Caco-2 (cell line): ENCODE measurements around the gene CAPN12. TPM values are rescaled to one million over a fixed set of nuclear protein-coding genes. Genes with fewer than 3 reads are reported as not detected.
A peak's percentile ranks its signal among the peaks of the same experiment; 100 is the strongest.
"Not testable (repeated sequence)": the region's sequence is repeated elsewhere in the genome, so short reads cannot be mapped to it uniquely, and the experiment has no call there.

Experiments used
- BruUV-seq: library from RNA; stranded (reverse); fragments of 400-500 nt; replicated peaks from 2 replicates; lab custom pipeline; 2021; lab: Mats Ljungman, UMichigan
- CTCF ChIA-PET: fragments of 300-600 bp; sonication (Branson Sonifier 250); formaldehyde crosslinking; loops from one replicate; lab custom pipeline; 2022; ENCODE audit warnings: antibody characterized with exemption; lab: Charles Lee
- POLR2A ChIA-PET: fragments of 300-600 bp; sonication (Branson Sonifier 250); formaldehyde crosslinking; loops from one replicate; lab custom pipeline; 2022; ENCODE audit warnings: antibody characterized with exemption; lab: Charles Lee
- DNase-seq, 2 experiments: peaks; one replicate each; pipeline versions ENCODE4 v3.0.0 to v3.0.0-alpha.2; 2020 to 2022
- H3K27me3 ChIP-seq: replicated peaks from 2 replicates; pipeline ENCODE4 v1.6.0; 2011; ENCODE audit warnings: low read length; ENCODE audit not compliant: control insufficient read depth, insufficient read depth
- H3K36me3 ChIP-seq: 2 replicates; pipeline ENCODE4 v1.5.1; 2011; ENCODE audit warnings: low read length; ENCODE audit not compliant: control insufficient read depth, insufficient read depth
- H3K4me1 ChIP-seq: fragments of 250-450 bp; sonication (Bioruptor Pico); 2 replicates; pipeline ENCODE4 v1.5.1; 2020; ENCODE audit warnings: mild to moderate bottlenecking
- H3K4me3 ChIP-seq: 2 replicates; pipeline ENCODE4 v1.5.1; 2011; ENCODE audit warnings: low read depth, mild to moderate bottlenecking, control low read depth, low read length
- H3K9me3 ChIP-seq: fragments of 250-450 bp; sonication (Bioruptor Pico); 2 replicates; pipeline ENCODE4 v1.5.1; 2020; ENCODE audit warnings: mild to moderate bottlenecking, moderate library complexity
- H3K27ac Mint-ChIP-seq: one replicate; pipeline ENCODE4 v1.8.0; 2022; ENCODE audit warnings: mixed read lengths; ENCODE audit not compliant: unreplicated experiment
- H3K27me3 Mint-ChIP-seq: one replicate; pipeline ENCODE4 v1.8.0; 2022; ENCODE audit warnings: mixed read lengths; ENCODE audit not compliant: insufficient read depth, unreplicated experiment
- H3K36me3 Mint-ChIP-seq: one replicate; pipeline ENCODE4 v1.8.0; 2022; ENCODE audit warnings: mild to moderate bottlenecking, mixed read lengths; ENCODE audit not compliant: insufficient read depth, unreplicated experiment
- H3K4me1 Mint-ChIP-seq: one replicate; pipeline ENCODE4 v1.8.0; 2022; ENCODE audit warnings: low read depth, mixed read lengths; ENCODE audit not compliant: unreplicated experiment
- H3K4me3 Mint-ChIP-seq: one replicate; pipeline ENCODE4 v1.8.0; 2022; ENCODE audit warnings: mild to moderate bottlenecking, moderate library complexity, mixed read lengths; ENCODE audit not compliant: unreplicated experiment
- H3K9me3 Mint-ChIP-seq: one replicate; pipeline ENCODE4 v1.8.0; 2022; ENCODE audit warnings: mixed read lengths; ENCODE audit not compliant: unreplicated experiment
- intact Hi-C: fragments of 100-400 bp; cut with micrococcal nuclease; formaldehyde crosslinking; loops from one replicate; pipeline ENCODE4 v1.10.0; 2022; ENCODE audit not compliant: unreplicated experiment
- total RNA-seq: library from RNA; stranded (reverse); gene quantifications from 2 replicates; pipeline ENCODE4 v1.2.3, GENCODE V29; 2022
- TF ChIP-seq, protein P1 (sequence below), 2 experiments: fragments of 200-600 bp in 1 of 2; IDR thresholded peaks; 1 replicate in 1 of 2; 2 replicates in 1 of 2; pipeline versions ENCODE4 v1.5.1 to v1.8.0; 2011 to 2022; ENCODE audit warnings: antibody characterized with exemption in 1 of 2, control low read depth in 1 of 2, inconsistent platforms in 1 of 2, low read depth in 1 of 2, low read length in 1 of 2, mild to moderate bottlenecking in 1 of 2, moderate library complexity in 1 of 2; ENCODE audit not compliant: insufficient read depth in 1 of 2, severe bottlenecking in 1 of 2, unreplicated experiment in 1 of 2

CAPN12 gene
- total RNA-seq, 1 experiment from 2014 or later, result 8.8 TPM

DNA sequence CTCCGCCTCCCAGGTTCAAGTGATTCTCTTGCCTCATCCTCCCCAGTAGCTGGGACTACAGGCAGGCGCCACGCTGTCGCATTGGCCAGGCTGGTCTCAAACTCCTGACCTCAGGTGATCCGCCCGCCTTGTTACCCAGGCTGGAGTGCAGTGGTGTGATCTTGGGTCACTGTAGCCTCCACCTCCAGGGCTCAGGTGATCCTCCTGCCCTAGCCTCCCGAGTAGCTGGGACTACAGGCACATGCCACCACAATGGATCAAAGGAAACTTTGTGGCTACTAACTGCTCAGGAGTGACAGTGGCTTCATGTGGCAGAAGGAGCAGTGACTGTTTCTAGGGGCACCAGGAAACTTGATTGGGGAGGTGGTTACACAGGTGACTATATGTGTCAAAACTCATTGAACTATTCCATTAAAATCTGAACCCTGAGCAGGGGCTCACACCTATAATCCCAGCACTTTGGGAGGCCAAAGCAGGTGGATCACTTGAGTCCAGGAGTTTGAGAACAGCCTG is 41.0 kb upstream of the CAPN12 start:
- Histone ChIP-seq H3K27me3 (no peaks in the 10 kb centered on the region), H3K36me3 (no peaks in the 10 kb centered on the region), H3K9me3 (no peaks in the 10 kb centered on the region), H3K4me1 (peaks cover 14% of the 10 kb centered on the region), H3K4me3 (no peak overlapping the region)
- Mint-ChIP-seq H3K36me3 (no peaks in the 10 kb centered on the region), H3K27me3 (no peaks in the 10 kb centered on the region), H3K4me3 (no peak overlapping the region), H3K9me3 (no peaks in the 10 kb centered on the region), H3K4me1 (no peaks in the 10 kb centered on the region), H3K27ac (peak overlapping the region; percentile 76)
- CTCF ChIA-PET, result interaction anchor here (0.6 kb wide), 1 partner anchor 397 kb away, joined by 8 read pairs; no protein-coding TSS in a partner anchor
- BruUV-seq, result no TSS peak
- TF ChIP-seq, protein P1, sequence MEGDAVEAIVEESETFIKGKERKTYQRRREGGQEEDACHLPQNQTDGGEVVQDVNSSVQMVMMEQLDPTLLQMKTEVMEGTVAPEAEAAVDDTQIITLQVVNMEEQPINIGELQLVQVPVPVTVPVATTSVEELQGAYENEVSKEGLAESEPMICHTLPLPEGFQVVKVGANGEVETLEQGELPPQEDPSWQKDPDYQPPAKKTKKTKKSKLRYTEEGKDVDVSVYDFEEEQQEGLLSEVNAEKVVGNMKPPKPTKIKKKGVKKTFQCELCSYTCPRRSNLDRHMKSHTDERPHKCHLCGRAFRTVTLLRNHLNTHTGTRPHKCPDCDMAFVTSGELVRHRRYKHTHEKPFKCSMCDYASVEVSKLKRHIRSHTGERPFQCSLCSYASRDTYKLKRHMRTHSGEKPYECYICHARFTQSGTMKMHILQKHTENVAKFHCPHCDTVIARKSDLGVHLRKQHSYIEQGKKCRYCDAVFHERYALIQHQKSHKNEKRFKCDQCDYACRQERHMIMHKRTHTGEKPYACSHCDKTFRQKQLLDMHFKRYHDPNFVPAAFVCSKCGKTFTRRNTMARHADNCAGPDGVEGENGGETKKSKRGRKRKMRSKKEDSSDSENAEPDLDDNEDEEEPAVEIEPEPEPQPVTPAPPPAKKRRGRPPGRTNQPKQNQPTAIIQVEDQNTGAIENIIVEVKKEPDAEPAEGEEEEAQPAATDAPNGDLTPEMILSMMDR (IDR thresholded peaks at IDR 0.05; ENCODE audit: insufficient read depth in 1 of 2, low read depth in 1 of 2, low read length in 1 of 2, severe bottlenecking in 1 of 2, unreplicated experiment in 1 of 2), result no peak
- POLR2A ChIA-PET, result no interaction called here
- intact Hi-C loops, result no loop called here
- DNase-seq, result no peak

DNA sequence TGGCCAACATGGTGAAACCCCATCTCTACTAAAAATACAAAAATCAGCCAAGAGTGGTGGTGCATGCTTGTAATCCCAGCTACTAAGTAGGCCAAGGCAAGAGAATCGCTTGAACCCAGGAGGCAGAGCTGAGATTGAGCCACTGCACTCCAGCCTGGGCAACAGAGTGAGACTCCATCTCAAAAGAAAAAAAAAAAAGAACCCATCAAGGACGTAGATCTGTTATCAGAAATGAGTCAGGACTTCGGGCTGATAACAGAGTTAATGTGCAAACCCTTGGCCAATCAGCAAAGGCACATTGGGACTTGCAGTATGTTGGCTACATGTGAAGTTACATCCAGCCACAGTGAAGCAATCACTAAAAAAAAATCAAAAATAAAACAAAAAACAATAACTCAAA is 40.0 kb upstream of the CAPN12 start:
- Histone ChIP-seq H3K9me3 (no peaks in the 10 kb centered on the region), H3K4me3 (no peak overlapping the region), H3K36me3 (no peaks in the 10 kb centered on the region), H3K27me3 (no peaks in the 10 kb centered on the region), H3K4me1 (peaks cover 14% of the 10 kb centered on the region)
- TF ChIP-seq, protein P1 (IDR thresholded peaks at IDR 0.05; ENCODE audit: insufficient read depth in 1 of 2, low read depth in 1 of 2, low read length in 1 of 2, severe bottlenecking in 1 of 2, unreplicated experiment in 1 of 2), result no peak
- no TSS peak for BruUV-seq
- H3K36me3 Mint-ChIP-seq, result no peaks in the 10 kb centered on the region
- H3K4me3 Mint-ChIP-seq, result no peak overlapping the region
- ChIA-PET POLR2A (interaction anchor here (0.6 kb wide), 1 partner anchor 115 kb away, joined by 3 read pairs; the partner anchor contains the start of genes NFKBIB and SIRT2), CTCF (interaction anchor here (0.7 kb wide), 1 partner anchor 28 kb away, joined by 5 read pairs; the partner anchor contains the start of gene LGALS4)
- no peaks in the 10 kb centered on the region for H3K4me1 Mint-ChIP-seq
- DNase-seq, result peak; percentile 63 to 82
- no peaks in the 10 kb centered on the region for H3K9me3 Mint-ChIP-seq
- peak overlapping the region; percentile 76 for H3K27ac Mint-ChIP-seq
- no peaks in the 10 kb centered on the region for H3K27me3 Mint-ChIP-seq
- intact Hi-C loops, result no loop called here

DNA sequence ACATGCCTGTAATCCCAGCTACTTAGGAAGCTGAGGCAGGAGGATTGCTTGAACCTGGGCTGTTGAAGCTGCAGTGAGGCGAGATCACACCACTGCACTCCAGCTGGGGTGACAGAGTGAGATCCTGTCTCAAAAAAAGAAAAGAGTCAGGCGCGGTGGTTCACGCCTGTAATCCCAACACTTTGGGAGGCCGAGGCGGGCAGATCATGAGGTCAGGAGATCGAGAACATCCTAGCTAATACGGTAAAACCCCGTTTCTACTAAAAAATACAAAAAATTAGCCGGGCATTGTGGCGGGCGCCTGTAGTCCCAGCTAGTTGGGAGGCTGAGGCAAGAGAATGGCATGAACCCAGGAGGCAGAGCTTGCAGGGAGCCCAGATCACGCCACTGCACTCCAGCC is 37.9 kb upstream of the CAPN12 start:
- H3K36me3 Mint-ChIP-seq, DNase-seq, H3K4me3 ChIP-seq, CTCF ChIA-PET, H3K4me1 Mint-ChIP-seq, H3K36me3 ChIP-seq, H3K9me3 Mint-ChIP-seq, H3K27me3 ChIP-seq, intact Hi-C loops, POLR2A ChIA-PET, H3K27me3 Mint-ChIP-seq, H3K9me3 ChIP-seq, BruUV-seq, H3K4me3 Mint-ChIP-seq, H3K27ac Mint-ChIP-seq: not testable (repeated sequence)
- H3K4me1 ChIP-seq, result peaks cover 14% of the 10 kb centered on the region
